ENCODE data around the gene PCDHA1. TPM values are rescaled to one million over a fixed set of nuclear protein-coding genes. Genes with fewer than 3 reads are reported as not detected.

The PCDHA1 gene
- total RNA-seq, 1 experiment from 2014 or later: 0.27 TPM

DNA sequence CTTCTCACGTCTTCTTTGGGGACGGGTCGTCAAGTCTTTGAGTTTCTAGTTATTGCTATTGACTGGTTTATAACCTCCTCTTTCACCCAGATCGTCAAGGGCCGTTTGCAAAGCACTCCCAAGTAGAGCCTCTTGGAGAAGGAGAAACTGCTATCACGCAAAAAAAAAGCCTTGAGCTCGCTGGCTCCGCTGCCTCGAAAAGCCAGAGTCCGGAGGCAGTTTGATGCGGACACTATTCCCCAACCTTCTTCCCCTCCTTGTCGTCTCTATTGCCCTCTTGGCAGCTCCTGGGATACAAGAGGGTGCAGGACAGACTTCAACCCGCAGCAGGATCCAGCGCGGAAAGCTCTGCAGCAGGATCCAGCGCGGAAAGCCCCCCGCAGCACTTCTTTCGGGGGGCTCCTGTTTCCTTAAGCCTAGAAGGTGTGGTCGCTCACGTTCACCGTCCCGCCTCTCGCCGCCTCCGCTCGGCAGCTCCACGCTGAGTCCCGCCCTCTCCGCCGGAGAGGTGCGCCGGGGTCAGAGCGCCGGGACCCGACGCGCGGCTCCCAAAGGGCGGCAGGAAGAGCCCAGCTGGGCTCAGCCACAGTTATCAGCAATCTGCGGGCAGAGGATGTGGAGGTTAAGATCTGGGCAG is 140.0 kb downstream of the PCDHA1 start, which contains the start of gene PCDHAC1:
Gene PCDHAC1 (plus strand): TSS at position 494 of the 637 bp plus-strand sequence. CDS start 594 bp downstream, outside the sequence.

DNA sequence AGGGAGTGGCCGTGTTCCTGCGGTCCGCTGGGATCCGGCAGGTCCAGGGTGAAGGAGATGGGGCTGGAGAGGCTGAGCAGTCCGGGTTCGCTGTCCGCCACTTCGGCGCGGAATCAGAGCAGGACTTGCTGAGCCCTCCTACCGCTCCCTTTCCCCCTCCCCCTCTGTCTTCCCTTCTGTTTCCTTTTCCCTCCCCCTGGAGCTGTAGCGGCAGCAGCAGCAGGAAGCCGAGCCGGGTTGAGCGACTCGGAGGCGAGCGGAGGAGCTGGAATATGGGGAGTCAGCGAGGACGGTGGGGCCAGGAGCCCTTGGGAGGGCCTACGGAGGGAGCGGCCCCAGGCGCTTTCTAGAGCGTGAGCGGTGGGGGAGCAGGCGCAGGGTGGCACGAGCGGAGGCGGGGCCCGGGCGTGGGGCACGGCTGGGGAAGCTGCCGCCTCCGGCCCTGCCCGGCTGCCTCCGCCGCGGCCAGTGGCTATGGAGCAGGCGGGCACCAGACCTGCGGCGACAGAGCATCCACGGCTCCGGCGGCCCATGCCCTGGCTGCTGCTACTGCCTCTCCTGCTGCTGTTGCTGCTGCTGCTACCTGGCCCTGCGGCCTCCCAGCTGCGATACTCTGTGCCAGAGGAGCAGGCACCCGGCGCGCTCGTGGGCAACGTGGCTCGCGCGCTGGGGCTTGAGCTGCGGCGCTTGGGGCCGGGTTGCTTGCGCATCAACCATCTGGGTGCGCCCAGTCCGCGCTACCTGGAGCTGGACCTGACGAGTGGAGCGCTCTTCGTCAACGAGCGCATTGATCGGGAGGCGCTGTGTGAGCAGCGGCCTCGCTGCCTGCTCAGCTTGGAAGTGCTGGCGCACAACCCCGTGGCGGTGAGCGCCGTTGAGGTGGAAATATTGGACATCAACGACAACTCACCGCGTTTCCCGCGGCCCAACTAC is 180.6 kb downstream of the PCDHA1 start, which contains the start of gene PCDHAC2:
Gene PCDHAC2 (plus strand): TSS at position 184 of the 933 bp plus-strand sequence. CDS start 291 bp downstream, at position 475.

DNA sequence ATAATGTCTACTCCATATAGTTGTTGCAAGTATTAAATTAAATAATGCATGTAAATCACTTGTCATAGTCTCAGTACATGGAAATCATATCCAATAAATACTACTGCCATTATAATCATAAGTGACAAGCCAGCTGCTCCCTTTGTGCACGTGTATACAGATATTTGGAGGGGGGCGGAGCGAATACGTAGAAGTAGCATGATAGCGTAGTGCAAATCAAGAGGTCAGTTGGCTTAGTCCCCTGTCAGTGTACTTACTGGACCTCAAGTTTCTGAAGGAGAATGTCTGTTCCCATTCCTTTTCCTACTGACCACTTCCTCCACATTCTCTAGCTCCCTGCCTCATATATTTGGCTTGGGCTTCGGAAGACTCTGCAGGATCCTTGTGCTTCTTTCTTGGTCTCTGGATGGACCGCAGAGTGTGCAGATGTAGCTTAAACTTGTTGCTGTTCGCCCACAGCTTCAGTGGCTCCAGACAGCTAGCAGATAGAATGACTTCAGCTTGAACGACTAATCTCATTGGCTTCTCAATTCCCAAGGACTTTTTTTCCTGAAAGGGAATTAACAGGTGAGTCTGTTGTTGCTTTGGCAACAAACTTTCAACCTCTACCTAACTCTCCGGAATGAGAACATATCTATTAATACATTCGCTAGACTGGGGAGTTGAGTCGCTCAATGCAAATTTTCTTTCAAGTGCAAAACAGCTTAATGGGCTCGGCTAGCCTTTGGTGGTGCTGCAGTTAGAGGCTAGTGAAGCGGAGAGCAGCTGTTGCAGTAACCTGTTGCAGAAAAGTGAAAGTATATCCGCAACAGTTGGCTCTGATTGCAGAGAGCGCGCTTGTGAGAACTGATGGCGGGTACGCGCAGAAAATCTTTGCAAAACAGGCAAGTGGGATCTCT is 264.9 kb downstream of the PCDHA1 start, which contains the start of gene PCDHB1:
Gene PCDHB1 (plus strand): TSS at position 753 of the 899 bp plus-strand sequence. CDS start 97 bp downstream, at position 850.

Other genes starting within 250 kb of the PCDHA1 start
- 0.44 to 2.1 TPM (median 1.7 TPM) in 5 replicates for gene EIF4EBP3, start 238.5 kb upstream of the PCDHA1 start, total RNA-seq (2022; extraction: Qiagen RNA extraction)
- 38.3 to 55.1 TPM (median 43.8 TPM) in 5 replicates for gene SRA1, start 228.7 kb upstream of the PCDHA1 start, total RNA-seq (2022; extraction: Qiagen RNA extraction)
- gene APBB3, start 221.5 kb upstream of the PCDHA1 start, total RNA-seq (2022; extraction: Qiagen RNA extraction): 6.2 to 7.7 TPM (median 7.1 TPM) in 5 replicates
- gene SLC35A4, start 221.3 kb upstream of the PCDHA1 start, total RNA-seq (2022; extraction: Qiagen RNA extraction): 73.2 to 84.8 TPM (median 79.4 TPM) in 5 replicates
- gene CD14, start 153.0 kb upstream of the PCDHA1 start, total RNA-seq (2022; extraction: Qiagen RNA extraction): 4.2 to 5.3 TPM (median 4.5 TPM) in 5 replicates
- gene TMCO6, start 146.7 kb upstream of the PCDHA1 start, total RNA-seq (2022; extraction: Qiagen RNA extraction): 11.6 to 17.6 TPM (median 14.7 TPM) in 5 replicates
- gene NDUFA2, start 138.5 kb upstream of the PCDHA1 start, total RNA-seq (2022; extraction: Qiagen RNA extraction): 101 to 133 TPM (median 119 TPM) in 5 replicates
- gene IK, start 138.3 kb upstream of the PCDHA1 start, total RNA-seq (2022; extraction: Qiagen RNA extraction): 83.4 to 125 TPM (median 91.1 TPM) in 5 replicates
- gene WDR55, start 121.2 kb upstream of the PCDHA1 start, total RNA-seq (2022; extraction: Qiagen RNA extraction): 27.6 to 30.9 TPM (median 29.4 TPM) in 5 replicates
- gene DND1, start 112.6 kb upstream of the PCDHA1 start, total RNA-seq (2022; extraction: Qiagen RNA extraction): 0.44 to 1.0 TPM (median 0.92 TPM) in 5 replicates
- gene HARS1, start 94.8 kb upstream of the PCDHA1 start, total RNA-seq (2022; extraction: Qiagen RNA extraction): 75.2 to 87.0 TPM (median 79.6 TPM) in 5 replicates
- 33.5 to 42.3 TPM (median 40.2 TPM) in 5 replicates for gene HARS2, start 94.7 kb upstream of the PCDHA1 start, total RNA-seq (2022; extraction: Qiagen RNA extraction)
- 80.9 to 136 TPM (median 89.0 TPM) in 5 replicates for gene ZMAT2, start 85.7 kb upstream of the PCDHA1 start, total RNA-seq (2022; extraction: Qiagen RNA extraction)
- 0.05 to 0.08 TPM (median 0.05 TPM) in 4 of 5 replicates, not detected in the other for gene PCDHA2, start 8.7 kb downstream of the PCDHA1 start, total RNA-seq (2022; extraction: Qiagen RNA extraction)
- 0.88 to 1.1 TPM (median 0.96 TPM) in 5 replicates for gene PCDHA3, start 14.9 kb downstream of the PCDHA1 start, total RNA-seq (2022; extraction: Qiagen RNA extraction)
- gene PCDHA4, start 20.9 kb downstream of the PCDHA1 start, total RNA-seq (2022; extraction: Qiagen RNA extraction): 1.5 to 2.2 TPM (median 1.6 TPM) in 5 replicates
- 0.47 to 0.79 TPM (median 0.70 TPM) in 5 replicates for gene PCDHA5, start 35.5 kb downstream of the PCDHA1 start, total RNA-seq (2022; extraction: Qiagen RNA extraction)
- gene PCDHA6, start 41.8 kb downstream of the PCDHA1 start, total RNA-seq (2022; extraction: Qiagen RNA extraction): 0.03 to 0.07 TPM (median 0.05 TPM) in 4 of 5 replicates, not detected in the other
- gene PCDHA7, start 48.1 kb downstream of the PCDHA1 start, total RNA-seq (2022; extraction: Qiagen RNA extraction): 0.06 to 0.15 TPM (median 0.12 TPM) in 5 replicates
- gene PCDHA8, start 55.0 kb downstream of the PCDHA1 start, total RNA-seq (2022; extraction: Qiagen RNA extraction): 0.02 to 0.13 TPM (median 0.05 TPM) in 5 replicates
- 0.01 TPM in 1 of 5 replicates, not detected in the others for gene PCDHA9, start 62.2 kb downstream of the PCDHA1 start, total RNA-seq (2022; extraction: Qiagen RNA extraction)
- gene PCDHA10, start 69.8 kb downstream of the PCDHA1 start, total RNA-seq (2022; extraction: Qiagen RNA extraction): 0.01 to 0.02 TPM (median 0.02 TPM) in 3 of 5 replicates, not detected in the others
- gene PCDHA11, start 82.8 kb downstream of the PCDHA1 start, total RNA-seq (2022; extraction: Qiagen RNA extraction): 0.08 to 0.40 TPM (median 0.10 TPM) in 5 replicates
- gene PCDHA12, start 89.2 kb downstream of the PCDHA1 start, total RNA-seq (2022; extraction: Qiagen RNA extraction): 2.6 to 3.4 TPM (median 3.0 TPM) in 5 replicates
- 0.05 to 0.20 TPM (median 0.06 TPM) in 3 of 5 replicates, not detected in the others for gene PCDHA13, start 96.0 kb downstream of the PCDHA1 start, total RNA-seq (2022; extraction: Qiagen RNA extraction)
- gene PCDHAC1, start 140.2 kb downstream of the PCDHA1 start, total RNA-seq (2022; extraction: Qiagen RNA extraction): 1.3 to 1.9 TPM (median 1.7 TPM) in 5 replicates
- 2.9 to 3.6 TPM (median 3.2 TPM) in 5 replicates for gene PCDHAC2, start 180.3 kb downstream of the PCDHA1 start, total RNA-seq (2022; extraction: Qiagen RNA extraction)

Measured in A549 treated with CORT108297 at 1 μM for 4 hours (cell line).